ENCODE results near the gene MAML2.

GRCh38 chr11:96391698-96392307 lies 48.8 kb upstream of the MAML2 start:
- TF ChIP-seq GATA3 (IDR thresholded peaks at IDR 0.05; ENCODE audit: low read depth, low read length), result no peak
- TF ChIP-seq GATA2 (IDR thresholded peaks at IDR 0.05; ENCODE audit: low read depth, low read length), result no peak
